Left ventricle myocardium inferior (tissue), 1 donor: ENCODE measurements around the gene EDA2R. TPM values are rescaled to one million over a fixed set of nuclear protein-coding genes. Genes with fewer than 3 reads are reported as not detected.

Source experiments
- DNase-seq: peaks from one replicate; pipeline ENCODE4 v3.0.0-alpha.2; 2020
- H3K27ac ChIP-seq: fragments of 200-600 bp; replicated peaks from 2 replicates; pipeline ENCODE4 v1.8.0; 2021
- H3K27me3 ChIP-seq: fragments of 200-600 bp; 2 replicates; pipeline ENCODE4 v1.8.0; 2021; ENCODE audit warnings: low read depth
- H3K36me3 ChIP-seq: fragments of 200-600 bp; 2 replicates; pipeline ENCODE4 v1.8.0; 2021
- H3K4me1 ChIP-seq: fragments of 200-600 bp; 2 replicates; pipeline ENCODE4 v1.8.0; 2021
- H3K4me3 ChIP-seq: fragments of 200-600 bp; 2 replicates; pipeline ENCODE4 v1.8.0; 2021; ENCODE audit warnings: mild to moderate bottlenecking, moderate library complexity
- H3K9me3 ChIP-seq: fragments of 200-600 bp; replicated peaks from 2 replicates; pipeline ENCODE4 v1.8.0; 2021
- intact Hi-C: fragments of 100-400 bp; cut with micrococcal nuclease; formaldehyde crosslinking; loops from one replicate; pipeline ENCODE4 v1.11.0; 2022
- total RNA-seq: library from RNA; stranded (reverse); fragmentation: NEBNext Ultra II Directional; extraction: Animal tissue kit (Norgen Biotek cat#: 25700); gene quantifications from one replicate; pipeline ENCODE4 v1.2.1, GENCODE V29; 2021
- TF ChIP-seq, protein P1 (sequence below): fragments of 200-600 bp; IDR thresholded peaks from 2 replicates; pipeline ENCODE4 v1.8.0; 2021; ENCODE audit warnings: antibody characterized with exemption, mild to moderate bottlenecking, borderline replicate concordance
- donor health status: DM: no; HTN: yes; CAD: no; lungs with severe emphysema.

Gene EDA2R
- total RNA-seq, 1 donor from 2014 or later, result 1.7 TPM

DNA sequence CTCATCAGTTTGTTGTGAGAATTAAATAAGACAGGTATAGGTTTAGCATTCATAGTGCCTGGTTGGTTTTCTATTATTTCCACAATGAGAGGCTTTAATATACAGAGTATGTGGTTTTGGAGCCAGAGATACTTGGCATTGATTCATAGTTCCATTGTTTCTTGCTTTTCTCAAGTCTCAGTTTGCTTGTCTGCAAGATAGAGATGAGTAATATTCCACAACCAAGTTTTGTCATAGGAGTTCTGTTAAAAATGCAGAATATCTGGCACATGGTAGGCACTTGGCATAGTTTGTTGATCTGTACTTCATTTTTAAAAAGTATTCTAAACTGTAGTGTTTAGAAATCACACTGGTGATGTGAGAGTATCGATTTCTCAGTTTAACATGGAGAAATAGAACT lies 37.5 kb upstream of the EDA2R start:
- H3K4me3 ChIP-seq, result no peak overlapping the region
- peaks cover 4% of the 10 kb centered on the region for H3K9me3 ChIP-seq
- H3K27me3 ChIP-seq, result no peaks in the 10 kb centered on the region
- no peaks in the 10 kb centered on the region for H3K4me1 ChIP-seq
- intact Hi-C loops, result no loop called here
- TF ChIP-seq, protein P1, sequence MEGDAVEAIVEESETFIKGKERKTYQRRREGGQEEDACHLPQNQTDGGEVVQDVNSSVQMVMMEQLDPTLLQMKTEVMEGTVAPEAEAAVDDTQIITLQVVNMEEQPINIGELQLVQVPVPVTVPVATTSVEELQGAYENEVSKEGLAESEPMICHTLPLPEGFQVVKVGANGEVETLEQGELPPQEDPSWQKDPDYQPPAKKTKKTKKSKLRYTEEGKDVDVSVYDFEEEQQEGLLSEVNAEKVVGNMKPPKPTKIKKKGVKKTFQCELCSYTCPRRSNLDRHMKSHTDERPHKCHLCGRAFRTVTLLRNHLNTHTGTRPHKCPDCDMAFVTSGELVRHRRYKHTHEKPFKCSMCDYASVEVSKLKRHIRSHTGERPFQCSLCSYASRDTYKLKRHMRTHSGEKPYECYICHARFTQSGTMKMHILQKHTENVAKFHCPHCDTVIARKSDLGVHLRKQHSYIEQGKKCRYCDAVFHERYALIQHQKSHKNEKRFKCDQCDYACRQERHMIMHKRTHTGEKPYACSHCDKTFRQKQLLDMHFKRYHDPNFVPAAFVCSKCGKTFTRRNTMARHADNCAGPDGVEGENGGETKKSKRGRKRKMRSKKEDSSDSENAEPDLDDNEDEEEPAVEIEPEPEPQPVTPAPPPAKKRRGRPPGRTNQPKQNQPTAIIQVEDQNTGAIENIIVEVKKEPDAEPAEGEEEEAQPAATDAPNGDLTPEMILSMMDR, result no peak
- H3K36me3 ChIP-seq, result no peaks in the 10 kb centered on the region
- no peak overlapping the region for H3K27ac ChIP-seq
- DNase-seq, result no peak

DNA sequence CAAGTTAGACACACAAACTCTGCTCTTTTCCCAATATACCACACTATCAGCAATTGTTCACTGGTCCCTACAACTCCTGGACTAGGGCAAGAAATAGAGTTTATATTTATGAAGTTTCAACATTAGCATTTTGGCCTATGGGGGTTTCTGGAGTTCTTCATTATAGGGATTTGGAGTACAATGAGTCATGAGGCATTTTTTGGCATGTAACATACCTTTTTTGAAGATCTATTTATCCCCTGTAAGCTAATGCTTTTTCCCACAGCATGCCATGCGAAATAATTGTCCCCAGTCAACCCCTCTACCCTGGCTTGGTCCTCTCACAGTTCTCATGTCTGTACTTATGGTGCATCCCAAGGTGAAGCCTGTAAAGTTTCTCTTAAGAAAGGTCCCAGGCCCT lies 36.7 kb upstream of the EDA2R start:
- Histone ChIP-seq H3K4me1 (no peaks in the 10 kb centered on the region), H3K9me3 (peaks cover 5% of the 10 kb centered on the region), H3K4me3 (no peak overlapping the region), H3K36me3 (no peaks in the 10 kb centered on the region), H3K27me3 (no peaks in the 10 kb centered on the region), H3K27ac (no peak overlapping the region)
- TF ChIP-seq, protein P1, result no peak
- intact Hi-C loops, result no loop called here
- DNase-seq, result no peak

DNA sequence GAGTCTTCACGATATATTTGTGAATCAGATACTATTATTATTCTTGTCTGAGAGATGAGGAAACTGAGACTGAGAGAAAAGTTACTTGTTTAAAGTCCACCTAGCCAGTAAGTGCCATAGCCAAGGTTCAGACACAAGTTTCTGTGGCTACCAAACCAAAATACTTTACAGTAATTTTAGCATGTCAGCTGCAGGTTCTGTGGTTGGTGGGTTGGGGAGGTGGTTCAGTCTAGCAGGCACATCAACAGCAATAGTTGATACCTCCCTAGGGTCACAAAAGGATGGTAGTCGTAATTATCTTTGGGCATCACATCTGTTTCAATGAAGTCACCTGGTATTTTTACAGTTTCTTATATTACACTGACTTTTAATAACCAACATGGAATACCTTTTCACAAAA lies 35.6 kb upstream of the EDA2R start:
- Histone ChIP-seq H3K4me3 (no peak overlapping the region), H3K9me3 (peaks cover 5% of the 10 kb centered on the region), H3K4me1 (no peaks in the 10 kb centered on the region), H3K36me3 (no peaks in the 10 kb centered on the region), H3K27ac (no peak overlapping the region), H3K27me3 (no peaks in the 10 kb centered on the region)
- DNase-seq, result no peak
- intact Hi-C loops, result no loop called here
- TF ChIP-seq, protein P1, result no peak

GRCh38 chrX:66672106-66672505 lies 33.2 kb upstream of the EDA2R start:
- H3K4me1 ChIP-seq, result no peaks in the 10 kb centered on the region
- no peaks in the 10 kb centered on the region for H3K27me3 ChIP-seq
- intact Hi-C loops, result no loop called here
- DNase-seq, result no peak
- no peak overlapping the region for H3K27ac ChIP-seq
- TF ChIP-seq, protein P1, result no peak
- no peak overlapping the region for H3K4me3 ChIP-seq
- H3K9me3 ChIP-seq, result peaks cover 5% of the 10 kb centered on the region
- H3K36me3 ChIP-seq, result no peaks in the 10 kb centered on the region

GRCh38 chrX:66654411-66654810 lies 15.5 kb upstream of the EDA2R start:
- intact Hi-C loops, result no loop called here
- no peak for DNase-seq
- H3K9me3 ChIP-seq, result no peaks in the 10 kb centered on the region

More at GRCh38 chrX:66654411-66654810, 15.5 kb upstream of the EDA2R start:
- TF ChIP-seq, protein P1, result no peak
- Histone ChIP-seq H3K4me3 (no peak overlapping the region), H3K27me3 (no peaks in the 10 kb centered on the region), H3K36me3 (no peaks in the 10 kb centered on the region), H3K27ac (no peak overlapping the region), H3K4me1 (no peaks in the 10 kb centered on the region)
